Lung (tissue), 12 donors: ENCODE data around the gene GABBR2. TPM values are rescaled to one million over a fixed set of nuclear protein-coding genes. Genes with fewer than 3 reads are reported as not detected.

Experiments
- ATAC-seq: fragments of 200-7000 bp; cut with Tn5 transposase; one replicate; pipeline ENCODE4 v1.9.1; 2020; ENCODE audit warnings: moderate number of reproducible peaks; ENCODE audit not compliant: insufficient read depth, low FRiP score
- DNase-seq, 3 donors: peaks; one replicate each; pipeline ENCODE4 v3.0.0-alpha.2; 2013 to 2017
- H3K27ac ChIP-seq, 2 donors: one replicate each; pipeline ENCODE4 v1.5.1; 2013; ENCODE audit warnings: mild to moderate bottlenecking in 2 of 2, moderate library complexity in 2 of 2, control low read depth in 1 of 2, inconsistent platforms in 1 of 2, low read depth in 1 of 2, low read length in 1 of 2
- H3K27me3 ChIP-seq, 3 donors: one replicate each; pipeline ENCODE4 v1.5.1; 2013; ENCODE audit warnings: low read length in 2 of 3; ENCODE audit not compliant: control insufficient read depth in 3 of 3, insufficient read depth in 3 of 3
- H3K36me3 ChIP-seq, 4 donors: one replicate each; pipeline ENCODE4 v1.5.1; 2013; ENCODE audit warnings: low read length in 4 of 4, mild to moderate bottlenecking in 1 of 4, moderate library complexity in 1 of 4; ENCODE audit not compliant: control insufficient read depth in 4 of 4, insufficient read depth in 4 of 4
- H3K4me1 ChIP-seq, 5 donors: one replicate each; pipeline ENCODE4 v1.5.1; 2013; ENCODE audit warnings: low read length in 5 of 5, mild to moderate bottlenecking in 2 of 5, moderate library complexity in 1 of 5; ENCODE audit not compliant: control insufficient read depth in 5 of 5, insufficient read depth in 5 of 5
- H3K4me3 ChIP-seq: one replicate; pipeline ENCODE4 v1.5.1; 2013; ENCODE audit warnings: mild to moderate bottlenecking, control low read depth, moderate library complexity
- H3K9ac ChIP-seq, 2 donors: one replicate each; pipeline ENCODE4 v1.5.1; 2013; ENCODE audit warnings: low read length in 2 of 2, control low read depth in 1 of 2; ENCODE audit not compliant: insufficient read depth in 1 of 2
- H3K9me3 ChIP-seq, 4 donors: one replicate each; pipeline ENCODE4 v1.5.1; 2013; ENCODE audit warnings: low read length in 3 of 4, mild to moderate bottlenecking in 1 of 4, moderate library complexity in 1 of 4; ENCODE audit not compliant: control insufficient read depth in 4 of 4, insufficient read depth in 3 of 4
- CTCF ChIP-seq: IDR thresholded peaks from 2 replicates; pipeline ENCODE4 v1.5.1; 2012; ENCODE audit warnings: mild to moderate bottlenecking; ENCODE audit errors: control extremely low read depth, extremely low read depth
- WGBS, 2 donors: extraction: QIAGEN DNeasy Blood & Tissue Kit; methylation state at CpG; one replicate each; pipeline ENCODE4 v1.1.7; 2013; 5-methylcytosine and 5-hydroxymethylcytosine counted together
- polyA plus RNA-seq, 2 donors: library from polyadenylated mRNA; stranded (reverse); fragments of 200-250 nt; gene quantifications; one replicate each; pipeline ENCODE4 v1.2.1, GENCODE V29; 2013
- total RNA-seq, 2 donors: library from RNA; depleted of rRNA in 1 of 2; stranded (reverse); fragments of >200 nt in 1 of 2; gene quantifications; one replicate each; pipeline ENCODE4 v1.2.1, GENCODE V29; 2014 to 2021
- donor health status: control.
- donor health status: control.
- donor health status: Bipolar disorder and iron deficiency.
- donor health status: healthy.
- donor health status: DM: yes; HTN: yes; CAD: no.

GABBR2 gene
- total and polyA plus RNA-seq, 4 donors: 0.40 to 1.8 (median 0.64) TPM

GRCh38 chr9:98596486-98596885 lies 112.2 kb downstream of the GABBR2 start:
- H3K4me1 ChIP-seq: no peaks in the 10 kb centered on the region
- TF ChIP-seq CTCF: no peak
- WGBS, 2 donors: 78 to 87% methylated on average over 7 of the region's 7 CpGs
- no peak overlapping the region for H3K9ac ChIP-seq
- no peak overlapping the region for H3K4me3 ChIP-seq
- ATAC-seq: no peak
- H3K27me3 ChIP-seq: no peaks in the 10 kb centered on the region
- no peak overlapping the region for H3K27ac ChIP-seq
- DNase-seq: no peak
- no peaks in the 10 kb centered on the region for H3K9me3 ChIP-seq
- H3K36me3 ChIP-seq: no peaks in the 10 kb centered on the region

DNA sequence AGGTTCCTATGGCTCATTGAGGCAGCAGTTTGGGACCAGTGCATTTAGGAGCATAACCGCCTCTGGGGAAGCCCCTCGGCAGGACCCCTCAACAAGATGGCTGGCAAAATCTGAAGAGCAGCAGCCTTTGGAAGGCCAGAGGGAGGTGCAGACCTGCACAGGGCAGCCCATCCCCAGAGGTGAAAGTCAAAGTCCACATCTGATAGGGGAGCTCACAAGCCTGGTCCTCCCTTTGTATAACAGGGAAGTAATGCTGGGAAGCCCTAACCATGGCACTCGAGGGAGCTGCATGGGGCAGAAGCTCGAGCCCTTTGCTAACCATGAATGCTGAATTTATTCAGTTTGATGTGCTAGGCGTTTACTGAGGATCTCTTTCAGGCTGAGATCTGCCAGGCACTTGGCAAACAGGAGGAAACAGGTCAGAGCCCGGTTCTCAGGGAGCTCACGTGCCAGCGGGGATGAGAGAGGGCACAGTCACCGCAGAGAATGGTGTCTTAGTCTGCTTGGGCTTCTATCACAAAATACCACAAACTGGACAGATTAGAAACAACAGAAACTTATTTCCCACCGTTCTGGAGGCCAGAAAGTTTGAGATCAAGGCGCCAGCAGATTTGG lies 114.1 kb downstream of the GABBR2 start:
- no peak for TF ChIP-seq CTCF
- ATAC-seq: no peak
- peaks cover 0 to 2% (median 0%) of the 10 kb centered on the region in 5 donors for H3K4me1 ChIP-seq
- H3K4me3 ChIP-seq: no peak overlapping the region
- no peaks in the 10 kb centered on the region for H3K27me3 ChIP-seq
- no peak overlapping the region for H3K9ac ChIP-seq
- DNase-seq: no peak
- H3K9me3 ChIP-seq: no peaks in the 10 kb centered on the region
- H3K36me3 ChIP-seq: no peaks in the 10 kb centered on the region
- 84 to 89% methylated on average over 11 of the region's 11 CpGs for WGBS, 2 donors
- no peak overlapping the region for H3K27ac ChIP-seq

DNA sequence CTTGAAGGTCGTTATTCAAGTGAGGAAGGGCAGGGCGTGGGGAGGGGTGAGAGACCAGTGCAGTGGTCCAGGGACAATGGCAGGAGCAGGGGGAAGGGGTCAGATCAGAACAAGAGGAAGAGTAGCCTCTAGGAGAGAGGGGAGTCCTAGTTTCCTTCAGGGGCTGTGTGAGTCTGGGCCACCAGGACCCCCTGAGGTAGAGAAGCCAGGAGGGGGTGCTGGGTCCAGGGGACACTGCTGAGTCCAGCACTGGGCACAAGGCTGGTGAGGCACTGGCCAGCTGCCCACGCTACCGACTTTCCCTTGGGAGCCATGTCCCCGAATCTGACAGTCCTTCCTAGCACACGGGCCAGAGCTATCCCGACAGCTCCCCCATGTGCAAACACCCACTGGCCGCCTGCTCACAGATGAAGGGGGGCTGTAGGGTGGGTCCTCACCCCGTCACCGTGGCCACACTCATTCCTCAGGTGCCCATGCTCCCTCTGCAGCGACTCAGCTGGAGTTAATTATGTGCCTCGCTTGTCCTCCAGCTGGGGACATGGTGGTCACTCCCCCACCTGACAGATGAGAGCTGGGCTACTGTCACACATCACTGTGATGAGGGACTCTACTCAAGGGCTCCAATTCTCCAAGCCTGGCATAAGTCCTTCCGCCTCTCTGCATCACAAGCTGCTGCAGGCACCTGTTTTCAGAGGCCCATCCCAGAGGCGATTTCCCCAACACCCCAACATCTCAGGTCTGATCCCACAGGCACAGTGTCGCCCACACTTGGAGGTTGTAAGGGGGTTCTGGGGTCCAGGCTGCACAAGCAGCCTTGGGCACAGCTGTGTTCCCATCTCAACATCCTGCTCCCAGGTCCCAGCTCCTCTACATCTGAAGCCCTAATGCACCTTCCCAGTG lies 115.1 kb downstream of the GABBR2 start:
- no peak for TF ChIP-seq CTCF
- no peaks in the 10 kb centered on the region for H3K27me3 ChIP-seq
- H3K4me3 ChIP-seq: no peak overlapping the region
- ATAC-seq (no peak), DNase-seq (no peak)
- H3K9me3 ChIP-seq: no peaks in the 10 kb centered on the region
- no peaks in the 10 kb centered on the region for H3K36me3 ChIP-seq
- no peak overlapping the region for H3K27ac ChIP-seq
- H3K9ac ChIP-seq: no peak overlapping the region
- peaks cover 0 to 2% (median 0%) of the 10 kb centered on the region in 5 donors for H3K4me1 ChIP-seq
- 84 to 91% methylated on average over 15 of the region's 15 CpGs for WGBS, 2 donors
